HG03457 (cell line): ENCODE measurements around the gene APCDD1L.
"Not testable (repeated sequence)": the region's sequence is repeated elsewhere in the genome, so short reads cannot be mapped to it uniquely, and the experiment has no call there.

ENCODE experiments used
- ATAC-seq: cut with Tn5 transposase; IDR thresholded peaks from one replicate; pipeline ENCODE4 v1.9.1; 2021; ENCODE audit warnings: moderate number of reproducible peaks; ENCODE audit not compliant: unreplicated experiment

Gene APCDD1L

GRCh38 chr20:58418949-58419748, 96.0 kb downstream of the APCDD1L start:
- no peak for ATAC-seq

GRCh38 chr20:58417438-58417837, 97.8 kb downstream of the APCDD1L start:
- ATAC-seq: no peak

GRCh38 chr20:58416835-58417234, 98.4 kb downstream of the APCDD1L start:
- no peak for ATAC-seq

DNA sequence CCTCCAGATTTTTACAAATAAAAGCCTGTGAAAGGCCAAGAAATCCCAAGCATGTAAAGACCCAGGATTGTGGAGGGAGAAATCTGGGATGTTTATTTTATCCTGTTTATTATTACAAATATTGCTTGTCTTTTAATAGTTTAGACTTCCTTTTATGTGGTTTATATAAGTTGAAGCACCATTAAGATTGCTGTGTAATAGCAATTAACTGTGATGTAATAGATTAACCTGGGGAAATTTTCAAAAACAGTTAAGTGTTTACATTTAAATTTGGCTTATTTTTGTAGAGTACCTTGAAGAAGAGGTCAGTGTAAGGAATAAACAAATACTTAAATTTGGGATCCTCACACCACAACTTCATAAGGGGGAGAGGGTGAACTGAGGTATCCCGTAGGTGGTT, 99.1 kb downstream of the APCDD1L start:
- no peak for ATAC-seq

DNA sequence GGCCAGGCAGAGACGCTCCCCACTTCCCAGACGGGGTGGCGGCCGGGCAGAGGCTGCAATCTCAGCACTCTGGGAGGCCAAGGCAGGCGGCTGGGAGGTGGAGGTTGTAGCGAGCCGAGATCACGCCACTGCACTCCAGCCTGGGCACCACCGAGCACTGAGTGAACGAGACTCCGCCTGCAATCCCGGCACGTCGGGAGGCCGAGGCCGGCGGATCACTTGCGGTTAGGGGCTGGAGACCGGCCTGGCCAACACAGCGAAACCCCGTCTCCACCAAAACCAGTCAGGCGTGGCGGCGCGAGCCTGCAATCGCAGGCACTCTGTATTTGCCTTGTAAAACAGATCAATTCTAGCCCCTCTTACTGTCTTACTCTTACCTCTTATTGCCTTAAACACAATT, 100.4 kb downstream of the APCDD1L start:
- not testable (repeated sequence) for ATAC-seq

DNA sequence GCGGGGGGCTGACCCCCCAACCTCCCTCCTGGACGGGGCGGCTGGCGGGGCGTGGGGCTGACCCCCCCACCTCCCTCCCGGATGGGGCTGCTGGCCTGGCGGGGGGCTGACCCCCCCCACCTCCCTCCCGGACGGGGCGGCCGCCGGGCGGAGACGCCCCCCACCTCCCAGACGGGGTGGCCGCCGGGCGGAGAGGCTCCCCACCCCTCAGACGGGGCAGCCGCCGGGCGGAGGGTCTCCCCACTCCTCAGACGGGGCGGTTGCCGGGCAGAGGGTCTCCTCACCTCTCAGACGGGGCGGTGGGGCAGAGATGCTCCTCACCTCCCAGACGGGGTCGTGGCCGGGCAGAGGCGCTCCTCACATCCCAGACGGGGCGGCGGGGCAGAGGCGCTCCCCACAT, 101.0 kb downstream of the APCDD1L start:
- not testable (repeated sequence) for ATAC-seq
